H1 (cell line): ENCODE results near the gene TUBE1. TPM values are rescaled to one million over a fixed set of nuclear protein-coding genes. Genes with fewer than 3 reads are reported as not detected.
A peak's percentile ranks its signal among the peaks of the same experiment; 100 is the strongest.

ENCODE experiments used
- CTCF ChIA-PET: fragments of 300-600 bp; sonication (Branson Sonifier 250); formaldehyde crosslinking; loops from one replicate; lab custom pipeline; 2021; ENCODE audit not compliant: partially characterized antibody; lab: Charles Lee
- POLR2A ChIA-PET: fragments of 300-600 bp; sonication (Branson Sonifier 250); formaldehyde crosslinking; loops from one replicate; lab custom pipeline; 2021; ENCODE audit warnings: inconsistent platforms; ENCODE audit not compliant: partially characterized antibody; lab: Charles Lee
- DNase-seq, 2 experiments: peaks; one replicate each; pipeline versions ENCODE4 v3.0.0 to v3.0.0-alpha.2; 2010 to 2022; ENCODE audit warnings: low spot score in 2 of 2, low read depth in 1 of 2, mixed read lengths in 1 of 2
- FAIRE-seq: peaks from 2 replicates; lab custom pipeline; 2011; peaks lifted over from hg19 to GRCh38; lab: Jason Lieb, UNC
- H2AFZ ChIP-seq: 2 replicates; pipeline ENCODE4 v1.8.1; 2012; ENCODE audit warnings: low read length, inconsistent platforms
- H2AK5ac ChIP-seq: 2 replicates; pipeline ENCODE4 v1.6.1; 2013; ENCODE audit warnings: low read depth, low read length
- H2BK120ac ChIP-seq: replicated peaks from 2 replicates; pipeline ENCODE3; 2013; ENCODE audit warnings: low read depth, low read length, inconsistent platforms
- H2BK12ac ChIP-seq: 2 replicates; pipeline ENCODE4 v1.6.1; 2013; ENCODE audit warnings: low read depth, low read length
- H2BK15ac ChIP-seq: 2 replicates; pipeline ENCODE4 v1.6.1; 2013; ENCODE audit warnings: low read length
- H2BK20ac ChIP-seq: 2 replicates; pipeline ENCODE4 v1.6.1; 2013; ENCODE audit warnings: low read length
- H2BK5ac ChIP-seq: 2 replicates; pipeline ENCODE4 v1.6.1; 2013; ENCODE audit warnings: low read depth, low read length
- H3K14ac ChIP-seq: 2 replicates; pipeline ENCODE4 v1.6.1; 2013; ENCODE audit warnings: inconsistent platforms; ENCODE audit not compliant: insufficient read length
- H3K18ac ChIP-seq: 2 replicates; pipeline ENCODE4 v1.6.1; 2013; ENCODE audit warnings: low read length; ENCODE audit errors: extremely low read depth
- H3K23ac ChIP-seq: 2 replicates; pipeline ENCODE4 v1.6.1; 2013; ENCODE audit warnings: inconsistent platforms; ENCODE audit not compliant: insufficient read length
- H3K23me2 ChIP-seq: 2 replicates; pipeline ENCODE4 v1.6.1; 2013; ENCODE audit warnings: low read depth, low read length
- H3K27ac ChIP-seq: 2 replicates; pipeline ENCODE4 v1.6.1; 2011; ENCODE audit warnings: low read depth, low read length, inconsistent platforms
- H3K27me3 ChIP-seq, 4 experiments: replicated peaks in 1 of 4; 1 replicate in 1 of 4; 2 replicates in 3 of 4; pipeline versions ENCODE4 v1.6.1 to v1.8.1; 2011 to 2013; ENCODE audit warnings: low read length in 3 of 4, mild to moderate bottlenecking in 3 of 4, inconsistent platforms in 2 of 4, mixed read lengths in 2 of 4, moderate library complexity in 1 of 4; ENCODE audit not compliant: control insufficient read depth in 3 of 4, insufficient read depth in 3 of 4; ENCODE audit errors: extremely low read depth in 1 of 4
- H3K36me3 ChIP-seq, 4 experiments: 2 replicates each; pipeline versions ENCODE4 v1.6.1 to v1.8.1; 2011 to 2013; ENCODE audit warnings: mild to moderate bottlenecking in 4 of 4, low read length in 3 of 4, moderate library complexity in 2 of 4, control low read depth in 1 of 4, inconsistent platforms in 1 of 4; ENCODE audit not compliant: insufficient read depth in 4 of 4, control insufficient read depth in 2 of 4
- H3K4ac ChIP-seq: replicated peaks from 2 replicates; pipeline ENCODE3; 2013; ENCODE audit warnings: low read length, low read depth, mixed read lengths, inconsistent platforms; ENCODE audit not compliant: insufficient read length
- H3K4me1 ChIP-seq, 4 experiments: replicated peaks in 1 of 4; 1 replicate in 1 of 4; 2 replicates in 3 of 4; pipeline versions ENCODE4 v1.6.1 to v1.8.1; 2011 to 2013; ENCODE audit warnings: low read length in 3 of 4, inconsistent platforms in 2 of 4, mixed read lengths in 1 of 4; ENCODE audit not compliant: insufficient read depth in 4 of 4, control insufficient read depth in 3 of 4
- H3K4me2 ChIP-seq, 2 experiments: 2 replicates each; pipeline versions ENCODE4 v1.6.1 to v1.8.1; 2011 to 2013; ENCODE audit warnings: low read depth in 2 of 2, low read length in 2 of 2, control low read depth in 1 of 2, inconsistent platforms in 1 of 2, mild to moderate bottlenecking in 1 of 2; ENCODE audit not compliant: insufficient read depth in 1 of 2
- H3K4me3 ChIP-seq, 4 experiments: fragments of 200-600, 300-600 bp in 1 of 4; sonication (generic), shearing (Covaris generic), sonication (Bioruptor Twin) in 1 of 4; 2 replicates each; pipeline versions ENCODE4 v1.5.1 to v1.8.1; 2011 to 2016; ENCODE audit warnings: low read length in 4 of 4, low read depth in 3 of 4, control low read depth in 2 of 4, inconsistent platforms in 2 of 4, mild to moderate bottlenecking in 2 of 4, mixed read lengths in 1 of 4, moderate library complexity in 1 of 4; ENCODE audit not compliant: insufficient read depth in 2 of 4; ENCODE audit errors: extremely low read depth in 1 of 4
- H3K56ac ChIP-seq: replicated peaks from 2 replicates; pipeline ENCODE3; 2013; ENCODE audit warnings: low read depth, mild to moderate bottlenecking, mixed read lengths, low read length, inconsistent platforms; ENCODE audit not compliant: insufficient read length
- H3K79me1 ChIP-seq: 2 replicates; pipeline ENCODE4 v1.6.1; 2013; ENCODE audit warnings: low read depth, low read length, control low read depth
- H3K79me2 ChIP-seq, 2 experiments: 2 replicates each; pipeline versions ENCODE4 v1.6.1 to v1.8.1; 2012 to 2013; ENCODE audit warnings: low read length in 2 of 2, mild to moderate bottlenecking in 2 of 2, inconsistent platforms in 1 of 2; ENCODE audit not compliant: insufficient read depth in 2 of 2, control insufficient read depth in 1 of 2
- H3K9ac ChIP-seq, 4 experiments: replicated peaks in 1 of 4; 1 replicate in 1 of 4; 2 replicates in 3 of 4; pipeline versions ENCODE4 v1.6.1 to v1.8.1; 2011 to 2013; ENCODE audit warnings: low read depth in 3 of 4, low read length in 3 of 4, control low read depth in 2 of 4, mild to moderate bottlenecking in 2 of 4, moderate library complexity in 2 of 4, inconsistent platforms in 1 of 4; ENCODE audit errors: extremely low read depth in 1 of 4
- H3K9me3 ChIP-seq, 2 experiments: 2 replicates each; pipeline versions ENCODE4 v1.6.1 to v1.8.1; 2012 to 2013; ENCODE audit warnings: mild to moderate bottlenecking in 2 of 2, moderate library complexity in 2 of 2, control low read depth in 1 of 2, inconsistent platforms in 1 of 2, low read depth in 1 of 2, low read length in 1 of 2, mixed read lengths in 1 of 2; ENCODE audit not compliant: insufficient read depth in 2 of 2
- H4K20me1 ChIP-seq, 2 experiments: replicated peaks in 1 of 2; 2 replicates each; pipeline versions ENCODE3 to v1.8.1; 2011 to 2013; ENCODE audit warnings: inconsistent platforms in 2 of 2, low read length in 2 of 2, mild to moderate bottlenecking in 1 of 2; ENCODE audit not compliant: insufficient read depth in 2 of 2, control insufficient read depth in 1 of 2
- H4K5ac ChIP-seq: 2 replicates; pipeline ENCODE4 v1.6.1; 2013; ENCODE audit warnings: low read length, low read depth, mixed read lengths, inconsistent platforms; ENCODE audit not compliant: insufficient read length
- H4K8ac ChIP-seq: 2 replicates; pipeline ENCODE4 v1.8.0; 2013; ENCODE audit warnings: mild to moderate bottlenecking, moderate library complexity, low read length, inconsistent platforms; ENCODE audit not compliant: insufficient read depth; ENCODE audit errors: extremely low read depth
- H4K91ac ChIP-seq: replicated peaks from 2 replicates; pipeline ENCODE3; 2013; ENCODE audit warnings: low read length, mixed read lengths, inconsistent platforms; ENCODE audit not compliant: insufficient read length
- JUND ChIP-seq: IDR thresholded peaks from 2 replicates; pipeline ENCODE4 v1.6.1; 2011; ENCODE audit warnings: mild to moderate bottlenecking, improper control_type of control experiment, low read length
- KDM1A ChIP-seq: fragments of 200-600, 300-600 bp; sonication (generic); IDR thresholded peaks from 2 replicates; pipeline ENCODE4 v1.7.1; 2016; ENCODE audit warnings: mild to moderate bottlenecking, low read length, borderline replicate concordance
- RAD21 ChIP-seq, 2 experiments: IDR thresholded peaks in 1 of 2; conservative IDR thresholded peaks in 1 of 2; 2 replicates each; pipeline ENCODE4 v1.6.1; 2011; ENCODE audit warnings: low read depth in 2 of 2, low read length in 2 of 2, improper control_type of control experiment in 1 of 2, inconsistent platforms in 1 of 2, mild to moderate bottlenecking in 1 of 2, moderate library complexity in 1 of 2
- WGBS, 2 experiments: shearing (Covaris generic) in 1 of 2; methylation state at CpG; one replicate each; pipeline versions ENCODE4 v1.1.6 to v1.1.7; 2013 to 2015; ENCODE audit warnings: low lambda C conversion rate in 2 of 2, mixed read lengths in 2 of 2, inconsistent platforms in 1 of 2, low coverage in 1 of 2, missing lambda C conversion rate in 1 of 2; ENCODE audit not compliant: insufficient replicate concordance in 2 of 2, insufficient coverage in 1 of 2, insufficient read length in 1 of 2; ENCODE audit errors: extremely low coverage in 1 of 2, missing lambda C conversion rate in 1 of 2; 5-methylcytosine and 5-hydroxymethylcytosine counted together
- polyA plus RNA-seq, 7 experiments: library from polyadenylated mRNA; depleted of rRNA in 3 of 7; stranded (reverse) in 5 of 7; unstranded in 2 of 7; fragments of >200 nt in 5 of 7; fragments of 200-250 nt in 2 of 7; gene quantifications; 1 replicate in 5 of 7; 2 replicates in 1 of 7; 4 replicates in 1 of 7; pipeline versions ENCODE4 v1.2.1 to v1.2.3, GENCODE V29; 2011 to 2013; ENCODE audit warnings: missing spikeins in 2 of 7, mixed read lengths in 2 of 7
- total RNA-seq: library from RNA; stranded (reverse); fragmentation: NEBNext Ultra II Directional; extraction: Animal tissue kit (Norgen Biotek cat#: 25700); gene quantifications from 2 replicates; pipeline ENCODE4 v1.2.1, GENCODE V29; 2021

Gene TUBE1
- total and polyA plus RNA-seq, 2 of the 8 experiments (the other 6 are each of a cell fraction or from before 2014, with no cell fraction given) = 8.0 to 15.9 TPM

DNA sequence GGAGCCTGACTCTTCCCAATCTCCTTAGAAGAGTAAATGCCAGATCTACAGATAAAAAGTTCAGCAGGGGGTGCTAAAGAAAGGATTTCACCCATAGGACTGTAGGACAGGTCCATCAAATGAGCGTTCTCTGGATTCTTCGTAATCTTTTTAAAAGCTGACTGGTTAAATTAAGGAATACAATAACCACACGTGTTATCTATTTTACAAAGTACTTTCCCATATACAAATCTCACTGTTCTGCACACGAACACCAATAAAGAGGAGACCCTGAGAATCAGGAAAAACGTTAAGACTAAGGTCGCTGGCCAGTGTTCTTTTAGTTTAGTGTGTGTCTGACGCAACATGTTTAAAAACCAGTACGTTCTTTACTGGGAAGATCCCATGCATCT lies 542 bp downstream of the TUBE1 start:
- H3K27ac ChIP-seq = peak overlapping the region; percentile 50; the same call in 1 of the 2 replicates
- no peak overlapping the region for H3K18ac ChIP-seq
- no peak overlapping the region for H4K91ac ChIP-seq
- no peaks in the 10 kb centered on the region for H3K27me3 ChIP-seq
- no peak for TF ChIP-seq KDM1A
- peak; percentile 6 to 28; a peak in 3 of 4 replicates for TF ChIP-seq RAD21 (IDR thresholded peaks at IDR 0.05 in 1 of 2, conservative IDR thresholded peaks at IDR 0.05 in 1 of 2; ENCODE audit: low read depth in 2 of 2, low read length in 2 of 2)
- no peak for TF ChIP-seq JUND
- H4K5ac ChIP-seq = no peak overlapping the region
- no peak overlapping the region for H2BK20ac ChIP-seq
- ChIA-PET POLR2A (interaction anchor here (0.9 to 1.4 kb wide), 6 partner anchors 13 to 481 kb away, joined by 3 to 7 read pairs (median 4); partner anchors contain the start of gene TRAF3IP2), CTCF (interaction anchor here (0.7 to 3.6 kb wide), 12 partner anchors 10 to 343 kb away, joined by 3 to 21 read pairs (median 4); no protein-coding TSS in a partner anchor)
- H2BK120ac ChIP-seq = no peak overlapping the region
- peaks cover 6% of the 10 kb centered on the region; the same call in 1 of the 2 replicates for H3K23me2 ChIP-seq
- H2AFZ ChIP-seq = peak overlapping the region; percentile 80
- H3K9me3 ChIP-seq = no peaks in the 10 kb centered on the region
- peaks cover 0 to 7% (median 0%) of the 10 kb centered on the region in 4 experiments; a peak in 3 of 8 replicates for H3K36me3 ChIP-seq
- peak overlapping the region; percentile 66 to 92 (median 79) for H3K4me3 ChIP-seq
- no peak overlapping the region for H3K23ac ChIP-seq
- no peaks in the 10 kb centered on the region for H4K20me1 ChIP-seq
- no peaks in the 10 kb centered on the region for H3K4me1 ChIP-seq
- peak overlapping the region; percentile 58 to 67 (median 62) for H3K9ac ChIP-seq
- peak overlapping the region; percentile 43 to 57 for H3K4me2 ChIP-seq
- H3K4ac ChIP-seq = no peak overlapping the region
- H3K79me1 ChIP-seq = no peaks in the 10 kb centered on the region
- no peak for FAIRE-seq
- H2BK12ac ChIP-seq = no peak overlapping the region
- no peak for DNase-seq
- WGBS, 2 experiments = 6% methylated on average over 8 of the region's 8 CpGs; no CpG with 5 or more reads in 1 of the 2 experiments
- H3K79me2 ChIP-seq = no peaks in the 10 kb centered on the region
- no peak overlapping the region for H3K14ac ChIP-seq
- H2AK5ac ChIP-seq = no peak overlapping the region
- H2BK5ac ChIP-seq = peak overlapping the region; percentile 53; the same call in 1 of the 2 replicates
- peak overlapping the region; percentile 34 for H3K56ac ChIP-seq
- 0 out of 2 replicates have a peak overlapping the region, but pooled peaks have one; percentile 21 for H2BK15ac ChIP-seq
- H4K8ac ChIP-seq = no peak overlapping the region
